ENCODE data around the gene ERP44. TPM values are rescaled to one million over a fixed set of nuclear protein-coding genes. Genes with fewer than 3 reads are reported as not detected.

The ERP44 gene
- total RNA-seq, 2 donors from 2014 or later = 11.2 to 11.5 TPM

DNA sequence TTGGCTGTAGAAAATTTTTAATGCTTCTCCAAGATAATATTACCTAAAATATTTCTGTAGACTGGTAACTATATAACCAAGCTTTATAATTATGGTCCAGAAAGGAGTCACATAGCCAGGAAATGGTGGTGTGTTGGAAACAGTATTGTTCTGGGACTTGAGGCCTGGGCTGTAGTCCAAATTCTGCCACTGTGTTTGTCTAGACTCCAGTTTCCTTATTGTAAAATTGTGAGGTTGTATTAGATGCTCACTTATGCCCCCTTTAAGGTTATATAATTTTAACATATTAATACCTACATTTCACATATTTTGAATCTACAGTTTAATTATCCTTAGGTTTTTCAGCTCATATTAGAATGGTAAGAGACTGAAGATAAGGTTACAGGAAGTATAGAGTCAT, 149.9 kb downstream of the ERP44 start:
- intact Hi-C loops (cut with DNase I) = no loop called here
- no peaks in the 10 kb centered on the region for H3K27me3 ChIP-seq
- peak; percentile 10 to 38 (median 18) for DNase-seq
- TF ChIP-seq POLR2A (IDR thresholded peaks at IDR 0.05) = no peak
- TF ChIP-seq, protein P1, sequence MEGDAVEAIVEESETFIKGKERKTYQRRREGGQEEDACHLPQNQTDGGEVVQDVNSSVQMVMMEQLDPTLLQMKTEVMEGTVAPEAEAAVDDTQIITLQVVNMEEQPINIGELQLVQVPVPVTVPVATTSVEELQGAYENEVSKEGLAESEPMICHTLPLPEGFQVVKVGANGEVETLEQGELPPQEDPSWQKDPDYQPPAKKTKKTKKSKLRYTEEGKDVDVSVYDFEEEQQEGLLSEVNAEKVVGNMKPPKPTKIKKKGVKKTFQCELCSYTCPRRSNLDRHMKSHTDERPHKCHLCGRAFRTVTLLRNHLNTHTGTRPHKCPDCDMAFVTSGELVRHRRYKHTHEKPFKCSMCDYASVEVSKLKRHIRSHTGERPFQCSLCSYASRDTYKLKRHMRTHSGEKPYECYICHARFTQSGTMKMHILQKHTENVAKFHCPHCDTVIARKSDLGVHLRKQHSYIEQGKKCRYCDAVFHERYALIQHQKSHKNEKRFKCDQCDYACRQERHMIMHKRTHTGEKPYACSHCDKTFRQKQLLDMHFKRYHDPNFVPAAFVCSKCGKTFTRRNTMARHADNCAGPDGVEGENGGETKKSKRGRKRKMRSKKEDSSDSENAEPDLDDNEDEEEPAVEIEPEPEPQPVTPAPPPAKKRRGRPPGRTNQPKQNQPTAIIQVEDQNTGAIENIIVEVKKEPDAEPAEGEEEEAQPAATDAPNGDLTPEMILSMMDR (IDR thresholded peaks at IDR 0.05) = no peak
- no peak for ATAC-seq
- no peaks in the 10 kb centered on the region for H3K4me1 ChIP-seq
- H3K36me3 ChIP-seq (replicated peaks in 1 of 2; ENCODE audit: insufficient read depth in 1 of 2, low read depth in 2 of 2) = no peaks in the 10 kb centered on the region
- no peak overlapping the region for H3K4me3 ChIP-seq
- no peaks in the 10 kb centered on the region for H3K9me3 ChIP-seq
- H3K27ac ChIP-seq = no peak overlapping the region

DNA sequence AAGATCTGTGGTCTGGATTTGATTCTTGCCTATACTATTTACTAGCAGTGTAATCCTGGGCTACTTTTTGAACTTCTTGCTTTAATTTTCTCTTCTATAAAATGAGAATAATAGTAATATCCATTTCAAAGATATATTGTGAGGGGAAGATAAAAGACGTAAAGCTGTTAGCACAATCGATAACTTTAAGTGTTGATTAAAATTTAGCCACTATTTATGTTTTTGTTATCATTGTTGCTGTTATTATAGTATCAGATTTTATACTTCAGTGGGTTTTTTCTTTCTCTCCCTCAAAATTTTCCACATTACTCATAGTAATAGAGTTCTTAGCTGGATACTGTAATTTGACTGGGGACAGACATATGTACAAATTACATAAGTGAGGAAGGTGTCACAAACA, 150.3 kb downstream of the ERP44 start:
- ATAC-seq (no peak), DNase-seq (no peak)
- no peaks in the 10 kb centered on the region for H3K4me1 ChIP-seq
- 83 to 88% methylated on average over 2 of the region's 2 CpGs for WGBS, 2 donors
- intact Hi-C loops (cut with DNase I) = no loop called here
- H3K27ac ChIP-seq = no peak overlapping the region
- no peaks in the 10 kb centered on the region for H3K36me3 ChIP-seq (replicated peaks in 1 of 2; ENCODE audit: insufficient read depth in 1 of 2, low read depth in 2 of 2)
- no peak for TF ChIP-seq POLR2A (IDR thresholded peaks at IDR 0.05)
- no peak overlapping the region for H3K4me3 ChIP-seq
- H3K9me3 ChIP-seq = no peaks in the 10 kb centered on the region
- no peaks in the 10 kb centered on the region for H3K27me3 ChIP-seq

DNA sequence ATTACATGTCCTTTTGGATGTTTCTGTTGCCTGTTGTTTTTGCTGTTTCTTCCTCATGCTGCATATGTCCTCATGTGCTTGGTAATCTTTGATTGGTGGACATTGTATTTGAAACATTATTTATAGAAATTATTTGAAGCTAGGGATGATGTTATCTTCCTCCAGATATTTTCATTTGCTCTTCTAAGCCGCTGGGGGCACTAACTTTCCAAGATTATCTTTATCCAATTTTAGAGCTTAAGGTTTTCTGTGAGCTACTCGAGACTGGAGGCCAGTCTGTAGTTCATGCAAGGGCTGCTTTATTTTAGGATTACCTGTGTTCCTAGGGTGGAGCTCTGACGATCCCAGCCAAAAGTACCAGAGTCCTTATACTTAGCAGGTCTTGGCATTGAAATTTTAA, 151.4 kb downstream of the ERP44 start:
- Histone ChIP-seq H3K9me3 (no peaks in the 10 kb centered on the region), H3K4me3 (no peak overlapping the region), H3K4me1 (no peaks in the 10 kb centered on the region), H3K27me3 (no peaks in the 10 kb centered on the region), H3K27ac (no peak overlapping the region), H3K36me3 (replicated peaks in 1 of 2; ENCODE audit: insufficient read depth in 1 of 2, low read depth in 2 of 2) (no peaks in the 10 kb centered on the region)
- DNase-seq (no peak), ATAC-seq (no peak)
- TF ChIP-seq, protein P1 (IDR thresholded peaks at IDR 0.05) = no peak
- TF ChIP-seq POLR2A (IDR thresholded peaks at IDR 0.05) = no peak
- intact Hi-C loops (cut with DNase I) = no loop called here
- WGBS, 2 donors = 81 to 88% methylated on average over 3 of the region's 3 CpGs

DNA sequence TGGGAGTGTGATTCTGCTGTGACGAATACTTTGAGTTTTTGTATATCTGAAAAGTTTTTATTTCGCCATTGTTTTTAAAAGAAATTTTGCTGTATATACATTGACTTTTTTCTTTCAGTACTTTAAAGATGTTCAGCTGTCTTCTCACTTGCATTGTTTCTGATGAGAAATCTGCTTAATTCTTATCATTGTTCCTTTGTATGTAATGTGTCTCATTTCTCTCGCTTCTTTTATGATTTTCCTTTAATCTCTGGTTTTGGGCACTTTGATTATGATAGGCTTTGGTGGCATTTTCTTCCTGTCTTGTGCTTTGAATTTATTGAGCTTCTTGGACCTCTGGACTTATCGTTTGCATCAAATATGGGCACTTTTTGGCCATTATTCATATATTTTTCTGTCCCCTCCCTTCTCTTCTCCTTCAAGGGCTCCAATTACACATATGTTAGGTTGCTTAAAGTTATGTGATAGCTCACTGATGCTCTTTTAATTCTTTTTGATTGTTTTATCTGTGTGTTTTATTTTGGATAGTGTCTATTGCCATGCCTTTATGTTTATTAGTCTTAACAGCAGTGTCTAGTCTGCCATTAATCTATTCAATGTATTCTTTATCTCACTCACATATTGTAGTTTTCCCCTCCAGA, 161.7 kb downstream of the ERP44 start:
- Histone ChIP-seq H3K36me3 (replicated peaks in 1 of 2; ENCODE audit: insufficient read depth in 1 of 2, low read depth in 2 of 2) (no peaks in the 10 kb centered on the region), H3K27ac (no peak overlapping the region), H3K4me3 (no peak overlapping the region), H3K4me1 (no peaks in the 10 kb centered on the region), H3K27me3 (no peaks in the 10 kb centered on the region), H3K9me3 (peaks cover 0 to 5% (median 0%) of the 10 kb centered on the region in 3 donors)
- ATAC-seq = no peak
- DNase-seq = no peak
- 96 to 97% methylated on average over 4 of the region's 4 CpGs for WGBS, 2 donors
- intact Hi-C loops (cut with DNase I) = no loop called here
- TF ChIP-seq, protein P1 (IDR thresholded peaks at IDR 0.05) = no peak
- TF ChIP-seq POLR2A (IDR thresholded peaks at IDR 0.05) = no peak

DNA sequence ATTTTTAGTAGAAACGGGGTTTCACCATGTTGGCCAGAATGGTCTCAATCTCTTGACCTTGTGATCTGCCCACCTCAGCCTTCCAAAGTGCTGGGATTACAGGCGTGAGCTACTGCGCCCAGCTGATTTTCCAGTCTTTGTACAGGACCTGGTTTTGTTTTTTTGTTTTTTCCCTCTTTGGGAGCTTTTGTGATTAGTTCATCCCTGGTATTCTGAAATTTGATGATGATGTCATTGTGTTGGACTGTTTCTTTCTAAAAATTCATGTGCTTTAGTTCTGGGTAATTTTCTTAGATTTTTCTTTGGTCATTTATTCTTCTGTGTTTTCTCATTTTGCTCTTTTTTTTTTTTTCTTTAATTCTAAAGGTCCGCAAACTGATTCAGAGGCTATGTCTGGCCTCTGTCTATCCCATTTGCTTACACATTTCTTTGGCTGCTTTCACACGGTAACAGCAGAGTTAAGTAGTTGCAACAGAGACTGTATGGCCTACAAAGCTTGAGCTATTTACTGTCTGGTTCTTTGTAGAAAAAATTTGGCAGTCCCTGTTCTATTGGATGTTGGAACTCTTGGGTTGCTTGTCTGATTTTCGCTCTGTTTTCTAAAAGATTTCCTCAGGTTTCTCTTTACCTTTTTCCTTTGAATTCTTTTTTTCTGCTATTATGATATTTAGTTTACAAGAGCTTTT, 167.5 kb downstream of the ERP44 start:
- no peak overlapping the region for H3K27ac ChIP-seq
- H3K9me3 ChIP-seq = no peaks in the 10 kb centered on the region
- DNase-seq (no peak), ATAC-seq (no peak)
- intact Hi-C loops (cut with DNase I) = no loop called here
- no peaks in the 10 kb centered on the region for H3K27me3 ChIP-seq
- H3K4me3 ChIP-seq = no peak overlapping the region
- 96% methylated on average over 6 of the region's 6 CpGs for WGBS, 2 donors
- TF ChIP-seq, protein P1 (IDR thresholded peaks at IDR 0.05) = no peak
- no peak for TF ChIP-seq POLR2A (IDR thresholded peaks at IDR 0.05)
- no peaks in the 10 kb centered on the region for H3K4me1 ChIP-seq
- H3K36me3 ChIP-seq (replicated peaks in 1 of 2; ENCODE audit: insufficient read depth in 1 of 2, low read depth in 2 of 2) = no peaks in the 10 kb centered on the region
